H1 (cell line): Measurements from ENCODE around the gene UFD1. TPM values are rescaled to one million over a fixed set of nuclear protein-coding genes. Genes with fewer than 3 reads are reported as not detected.

Source experiments
- CTCF ChIA-PET: fragments of 300-600 bp; sonication (Branson Sonifier 250); formaldehyde crosslinking; loops from one replicate; lab custom pipeline; 2021; ENCODE audit not compliant: partially characterized antibody; lab: Charles Lee
- POLR2A ChIA-PET: fragments of 300-600 bp; sonication (Branson Sonifier 250); formaldehyde crosslinking; loops from one replicate; lab custom pipeline; 2021; ENCODE audit warnings: inconsistent platforms; ENCODE audit not compliant: partially characterized antibody; lab: Charles Lee
- DNase-seq, 2 experiments: peaks; one replicate each; pipeline versions ENCODE4 v3.0.0 to v3.0.0-alpha.2; 2010 to 2022; ENCODE audit warnings: low spot score in 2 of 2, low read depth in 1 of 2, mixed read lengths in 1 of 2
- FAIRE-seq: peaks from 2 replicates; lab custom pipeline; 2011; peaks lifted over from hg19 to GRCh38; lab: Jason Lieb, UNC
- H2AFZ ChIP-seq: 2 replicates; pipeline ENCODE4 v1.8.1; 2012; ENCODE audit warnings: low read length, inconsistent platforms
- H2AK5ac ChIP-seq: 2 replicates; pipeline ENCODE4 v1.6.1; 2013; ENCODE audit warnings: low read depth, low read length
- H2BK120ac ChIP-seq: replicated peaks from 2 replicates; pipeline ENCODE3; 2013; ENCODE audit warnings: low read depth, low read length, inconsistent platforms
- H2BK12ac ChIP-seq: 2 replicates; pipeline ENCODE4 v1.6.1; 2013; ENCODE audit warnings: low read depth, low read length
- H2BK15ac ChIP-seq: 2 replicates; pipeline ENCODE4 v1.6.1; 2013; ENCODE audit warnings: low read length
- H2BK20ac ChIP-seq: 2 replicates; pipeline ENCODE4 v1.6.1; 2013; ENCODE audit warnings: low read length
- H2BK5ac ChIP-seq: 2 replicates; pipeline ENCODE4 v1.6.1; 2013; ENCODE audit warnings: low read depth, low read length
- H3K14ac ChIP-seq: 2 replicates; pipeline ENCODE4 v1.6.1; 2013; ENCODE audit warnings: inconsistent platforms; ENCODE audit not compliant: insufficient read length
- H3K18ac ChIP-seq: 2 replicates; pipeline ENCODE4 v1.6.1; 2013; ENCODE audit warnings: low read length; ENCODE audit errors: extremely low read depth
- H3K23ac ChIP-seq: 2 replicates; pipeline ENCODE4 v1.6.1; 2013; ENCODE audit warnings: inconsistent platforms; ENCODE audit not compliant: insufficient read length
- H3K23me2 ChIP-seq: 2 replicates; pipeline ENCODE4 v1.6.1; 2013; ENCODE audit warnings: low read depth, low read length
- H3K27ac ChIP-seq: 2 replicates; pipeline ENCODE4 v1.6.1; 2011; ENCODE audit warnings: low read depth, low read length, inconsistent platforms
- H3K27me3 ChIP-seq, 4 experiments: replicated peaks in 1 of 4; 1 replicate in 1 of 4; 2 replicates in 3 of 4; pipeline versions ENCODE4 v1.6.1 to v1.8.1; 2011 to 2013; ENCODE audit warnings: low read length in 3 of 4, mild to moderate bottlenecking in 3 of 4, inconsistent platforms in 2 of 4, mixed read lengths in 2 of 4, moderate library complexity in 1 of 4; ENCODE audit not compliant: control insufficient read depth in 3 of 4, insufficient read depth in 3 of 4; ENCODE audit errors: extremely low read depth in 1 of 4
- H3K36me3 ChIP-seq, 4 experiments: 2 replicates each; pipeline versions ENCODE4 v1.6.1 to v1.8.1; 2011 to 2013; ENCODE audit warnings: mild to moderate bottlenecking in 4 of 4, low read length in 3 of 4, moderate library complexity in 2 of 4, control low read depth in 1 of 4, inconsistent platforms in 1 of 4; ENCODE audit not compliant: insufficient read depth in 4 of 4, control insufficient read depth in 2 of 4
- H3K4ac ChIP-seq: replicated peaks from 2 replicates; pipeline ENCODE3; 2013; ENCODE audit warnings: low read length, low read depth, mixed read lengths, inconsistent platforms; ENCODE audit not compliant: insufficient read length
- H3K4me1 ChIP-seq, 4 experiments: replicated peaks in 1 of 4; 1 replicate in 1 of 4; 2 replicates in 3 of 4; pipeline versions ENCODE4 v1.6.1 to v1.8.1; 2011 to 2013; ENCODE audit warnings: low read length in 3 of 4, inconsistent platforms in 2 of 4, mixed read lengths in 1 of 4; ENCODE audit not compliant: insufficient read depth in 4 of 4, control insufficient read depth in 3 of 4
- H3K4me2 ChIP-seq, 2 experiments: 2 replicates each; pipeline versions ENCODE4 v1.6.1 to v1.8.1; 2011 to 2013; ENCODE audit warnings: low read depth in 2 of 2, low read length in 2 of 2, control low read depth in 1 of 2, inconsistent platforms in 1 of 2, mild to moderate bottlenecking in 1 of 2; ENCODE audit not compliant: insufficient read depth in 1 of 2
- H3K4me3 ChIP-seq, 4 experiments: fragments of 200-600, 300-600 bp in 1 of 4; sonication (generic), shearing (Covaris generic), sonication (Bioruptor Twin) in 1 of 4; 2 replicates each; pipeline versions ENCODE4 v1.5.1 to v1.8.1; 2011 to 2016; ENCODE audit warnings: low read length in 4 of 4, low read depth in 3 of 4, control low read depth in 2 of 4, inconsistent platforms in 2 of 4, mild to moderate bottlenecking in 2 of 4, mixed read lengths in 1 of 4, moderate library complexity in 1 of 4; ENCODE audit not compliant: insufficient read depth in 2 of 4; ENCODE audit errors: extremely low read depth in 1 of 4
- H3K56ac ChIP-seq: replicated peaks from 2 replicates; pipeline ENCODE3; 2013; ENCODE audit warnings: low read depth, mild to moderate bottlenecking, mixed read lengths, low read length, inconsistent platforms; ENCODE audit not compliant: insufficient read length
- H3K79me1 ChIP-seq: 2 replicates; pipeline ENCODE4 v1.6.1; 2013; ENCODE audit warnings: low read depth, low read length, control low read depth
- H3K79me2 ChIP-seq, 2 experiments: 2 replicates each; pipeline versions ENCODE4 v1.6.1 to v1.8.1; 2012 to 2013; ENCODE audit warnings: low read length in 2 of 2, mild to moderate bottlenecking in 2 of 2, inconsistent platforms in 1 of 2; ENCODE audit not compliant: insufficient read depth in 2 of 2, control insufficient read depth in 1 of 2
- H3K9ac ChIP-seq, 4 experiments: replicated peaks in 1 of 4; 1 replicate in 1 of 4; 2 replicates in 3 of 4; pipeline versions ENCODE4 v1.6.1 to v1.8.1; 2011 to 2013; ENCODE audit warnings: low read depth in 3 of 4, low read length in 3 of 4, control low read depth in 2 of 4, mild to moderate bottlenecking in 2 of 4, moderate library complexity in 2 of 4, inconsistent platforms in 1 of 4; ENCODE audit errors: extremely low read depth in 1 of 4
- H3K9me3 ChIP-seq, 2 experiments: 2 replicates each; pipeline versions ENCODE4 v1.6.1 to v1.8.1; 2012 to 2013; ENCODE audit warnings: mild to moderate bottlenecking in 2 of 2, moderate library complexity in 2 of 2, control low read depth in 1 of 2, inconsistent platforms in 1 of 2, low read depth in 1 of 2, low read length in 1 of 2, mixed read lengths in 1 of 2; ENCODE audit not compliant: insufficient read depth in 2 of 2
- H4K20me1 ChIP-seq, 2 experiments: replicated peaks in 1 of 2; 2 replicates each; pipeline versions ENCODE3 to v1.8.1; 2011 to 2013; ENCODE audit warnings: inconsistent platforms in 2 of 2, low read length in 2 of 2, mild to moderate bottlenecking in 1 of 2; ENCODE audit not compliant: insufficient read depth in 2 of 2, control insufficient read depth in 1 of 2
- H4K5ac ChIP-seq: 2 replicates; pipeline ENCODE4 v1.6.1; 2013; ENCODE audit warnings: low read length, low read depth, mixed read lengths, inconsistent platforms; ENCODE audit not compliant: insufficient read length
- H4K8ac ChIP-seq: 2 replicates; pipeline ENCODE4 v1.8.0; 2013; ENCODE audit warnings: mild to moderate bottlenecking, moderate library complexity, low read length, inconsistent platforms; ENCODE audit not compliant: insufficient read depth; ENCODE audit errors: extremely low read depth
- H4K91ac ChIP-seq: replicated peaks from 2 replicates; pipeline ENCODE3; 2013; ENCODE audit warnings: low read length, mixed read lengths, inconsistent platforms; ENCODE audit not compliant: insufficient read length
- BACH1 ChIP-seq: IDR thresholded peaks from 2 replicates; pipeline ENCODE4 v1.6.1; 2012; ENCODE audit warnings: low read length, improper control_type of control experiment
- CHD2 ChIP-seq: IDR thresholded peaks from 2 replicates; pipeline ENCODE4 v1.6.1; 2012; ENCODE audit warnings: low read length, improper control_type of control experiment
- CREB1 ChIP-seq: IDR thresholded peaks from 2 replicates; pipeline ENCODE4 v1.6.1; 2012; ENCODE audit warnings: inconsistent platforms
- CTBP2 ChIP-seq: IDR thresholded peaks from 2 replicates; pipeline ENCODE4 v1.7.0; 2011; ENCODE audit warnings: borderline replicate concordance, mild to moderate bottlenecking, moderate library complexity, mixed read lengths, low read length; ENCODE audit not compliant: insufficient read depth, insufficient read length
- EZH2 ChIP-seq: fragments of 200-600 bp; sonication (generic); IDR thresholded peaks from 2 replicates; pipeline ENCODE4 v1.7.1; 2012; ENCODE audit warnings: low read depth, mild to moderate bottlenecking, moderate library complexity, low read length, inconsistent platforms; ENCODE audit not compliant: severe bottlenecking
- SP1 ChIP-seq: IDR thresholded peaks from 2 replicates; pipeline ENCODE4 v1.6.1; 2011; ENCODE audit warnings: low read depth, low read length
- SUZ12 ChIP-seq: fragments of 200-600 bp; sonication (generic); IDR thresholded peaks from 2 replicates; pipeline ENCODE4 v1.6.1; 2012; ENCODE audit warnings: mild to moderate bottlenecking, inconsistent platforms, low read length, moderate library complexity, mixed read lengths
- WGBS, 2 experiments: shearing (Covaris generic) in 1 of 2; methylation state at CpG; one replicate each; pipeline versions ENCODE4 v1.1.6 to v1.1.7; 2013 to 2015; ENCODE audit warnings: low lambda C conversion rate in 2 of 2, mixed read lengths in 2 of 2, inconsistent platforms in 1 of 2, low coverage in 1 of 2, missing lambda C conversion rate in 1 of 2; ENCODE audit not compliant: insufficient replicate concordance in 2 of 2, insufficient coverage in 1 of 2, insufficient read length in 1 of 2; ENCODE audit errors: extremely low coverage in 1 of 2, missing lambda C conversion rate in 1 of 2; 5-methylcytosine and 5-hydroxymethylcytosine counted together
- polyA plus RNA-seq, 7 experiments: library from polyadenylated mRNA; depleted of rRNA in 3 of 7; stranded (reverse) in 5 of 7; unstranded in 2 of 7; fragments of >200 nt in 5 of 7; fragments of 200-250 nt in 2 of 7; gene quantifications; 1 replicate in 5 of 7; 2 replicates in 1 of 7; 4 replicates in 1 of 7; pipeline versions ENCODE4 v1.2.1 to v1.2.3, GENCODE V29; 2011 to 2013; ENCODE audit warnings: missing spikeins in 2 of 7, mixed read lengths in 2 of 7
- total RNA-seq: library from RNA; stranded (reverse); fragmentation: NEBNext Ultra II Directional; extraction: Animal tissue kit (Norgen Biotek cat#: 25700); gene quantifications from 2 replicates; pipeline ENCODE4 v1.2.1, GENCODE V29; 2021

UFD1 gene
- total and polyA plus RNA-seq, 2 of the 8 experiments (the other 6 are each of a cell fraction or from before 2014, with no cell fraction given): 74.6 to 116 TPM

- 88% methylated on average over 3 of the region's 3 CpGs; no CpG with 5 or more reads in 1 of the 2 experiments for WGBS, 2 experiments
- FAIRE-seq (no peak), DNase-seq (no peak)
- ChIA-PET CTCF (no interaction called here), POLR2A (interaction anchor here (0.6 kb wide), 1 partner anchor 645 kb away, joined by 4 read pairs; no protein-coding TSS in a partner anchor)
- Histone ChIP-seq H4K20me1 (peaks cover 4 to 24% of the 10 kb centered on the region in 2 experiments), H3K56ac (no peak overlapping the region), H2AFZ (no peak overlapping the region), H3K14ac (no peak overlapping the region), H2BK120ac (no peak overlapping the region), H3K4me3 (no peak overlapping the region), H3K4me1 (peaks cover 0 to 8% (median 1%) of the 10 kb centered on the region in 4 experiments; a peak in 2 of 7 replicates), H3K4me2 (no peak overlapping the region), H4K91ac (no peak overlapping the region), H2BK15ac (no peak overlapping the region), H3K4ac (no peak overlapping the region), H3K79me1 (peaks cover 5% of the 10 kb centered on the region), H3K9me3 (no peaks in the 10 kb centered on the region), H3K23ac (no peak overlapping the region), H4K5ac (no peak overlapping the region), H3K23me2 (peaks cover 14% of the 10 kb centered on the region), H3K27ac (no peak overlapping the region), H3K27me3 (no peaks in the 10 kb centered on the region), H2BK12ac (no peak overlapping the region), H3K9ac (no peak overlapping the region), H3K36me3 (peaks cover 5 to 25% (median 15%) of the 10 kb centered on the region in 4 experiments; a peak in 7 of 8 replicates), H2BK20ac (no peak overlapping the region), H4K8ac (no peak overlapping the region), H2BK5ac (no peak overlapping the region)
- TF ChIP-seq SUZ12 (no peak), CTBP2 (no peak), BACH1 (no peak), EZH2 (no peak), SP1 (no peak), CHD2 (no peak), CREB1 (no peak)
- TF ChIP-seq, all 59 proteins: peak for 0
- Histone ChIP-seq H3K79me2 (peaks cover 3 to 46% of the 10 kb centered on the region in 2 experiments; a peak in 3 of 4 replicates), H2AK5ac (no peak overlapping the region), H3K18ac (no peak overlapping the region)
These were observed 3.0 kb downstream of the UFD1 start for GRCh38 chr22:19476023-19476422.
